ENCODE data around the gene WNT5B.
A peak's percentile ranks its signal among the peaks of the same experiment; 100 is the strongest.

The WNT5B gene

DNA sequence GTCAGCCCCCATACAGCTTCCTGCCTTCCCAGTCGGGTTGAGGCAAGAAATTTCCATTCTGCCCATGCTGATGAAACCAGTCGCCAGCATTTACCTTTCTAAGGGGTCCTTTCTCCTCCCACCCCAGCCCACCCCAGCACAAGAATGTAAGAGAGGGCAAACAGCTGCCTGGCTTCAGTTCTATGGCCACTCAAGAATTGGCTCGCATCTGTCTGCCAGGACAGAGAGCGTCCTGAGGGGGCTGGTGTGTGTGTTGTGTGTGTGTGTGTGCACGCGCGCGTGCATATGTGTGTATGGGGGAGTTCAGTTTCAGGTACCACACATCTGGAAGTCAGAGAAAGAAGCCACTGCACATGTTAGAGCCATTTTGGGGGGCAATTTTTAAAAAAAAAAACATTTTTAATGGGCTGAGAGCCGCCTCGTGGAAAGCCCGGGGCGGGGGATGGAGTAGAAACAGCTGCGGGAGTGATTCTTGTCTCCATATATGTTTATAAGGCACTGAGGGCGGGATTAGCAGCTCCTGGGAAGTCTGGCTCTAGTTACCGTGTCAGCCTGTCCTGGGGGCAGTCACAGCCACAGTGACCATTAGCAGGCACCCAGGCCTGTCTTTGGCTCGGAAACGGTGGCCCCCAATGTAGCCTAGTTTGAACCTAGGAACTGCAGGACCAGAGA lies at the start of gene WNT5B:
TSS of gene WNT5B (plus strand) at position 566 of the 672 bp plus-strand sequence. CDS start 2,124 bp downstream, outside the sequence.
- no peak for DNase-seq

DNA sequence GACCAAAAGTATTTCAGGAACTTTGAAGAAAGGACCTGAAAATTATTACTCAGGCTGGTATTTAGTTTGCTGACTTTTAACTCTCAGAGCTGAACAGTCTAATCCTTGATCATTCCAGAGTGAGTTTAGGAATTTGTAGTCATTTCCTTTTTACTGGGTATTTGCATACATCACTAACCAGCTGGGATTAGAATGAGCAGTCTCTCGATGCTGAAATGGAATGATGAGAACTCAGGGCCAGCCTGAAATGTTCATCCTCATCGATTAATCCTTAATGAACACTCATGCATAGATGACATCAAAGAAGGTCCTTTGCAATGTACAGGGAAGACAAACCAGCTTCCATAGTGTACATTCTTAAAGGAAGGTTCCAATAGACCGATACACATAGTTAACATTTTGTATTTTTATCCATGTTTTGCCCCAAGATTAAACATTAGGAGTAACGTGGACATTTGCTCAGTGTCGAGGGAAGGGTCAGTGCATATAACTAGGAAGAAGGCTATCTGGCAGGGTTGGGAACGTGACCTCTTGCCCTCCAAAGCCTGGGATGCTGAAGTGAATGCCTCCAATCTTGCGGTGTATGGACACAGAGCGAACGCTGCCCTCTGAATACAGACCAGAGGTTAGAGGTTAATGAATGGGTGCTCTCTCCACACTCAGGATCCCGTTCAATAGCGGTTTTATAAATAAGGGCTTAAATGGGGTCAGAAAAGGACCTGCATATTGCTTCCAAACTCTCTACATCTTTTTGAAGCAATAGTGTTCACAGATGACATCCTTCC lies 49.2 kb upstream of the WNT5B start:
- DNase-seq, result peak; percentile 58

DNA sequence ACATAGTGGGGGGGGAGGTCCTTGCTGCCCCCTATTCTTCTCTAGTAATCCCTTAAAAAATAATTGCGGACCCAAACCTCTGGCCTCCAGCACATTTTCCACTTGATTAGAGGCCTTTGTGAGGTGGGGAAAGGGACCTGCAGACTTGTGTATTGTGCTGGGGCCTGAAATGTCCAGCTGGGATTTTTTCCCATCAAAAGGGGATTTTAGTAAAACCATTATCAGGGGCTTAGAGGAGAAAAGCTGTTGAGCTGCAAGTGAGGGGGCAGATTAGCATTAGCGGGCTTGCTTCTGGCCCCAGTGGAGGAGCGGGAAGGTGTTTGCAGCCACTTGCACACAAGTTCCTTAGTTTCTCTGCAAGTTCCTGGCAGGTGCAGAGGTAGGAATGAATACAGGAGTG lies 48.5 kb upstream of the WNT5B start:
- peak; percentile 85 for DNase-seq

DNA sequence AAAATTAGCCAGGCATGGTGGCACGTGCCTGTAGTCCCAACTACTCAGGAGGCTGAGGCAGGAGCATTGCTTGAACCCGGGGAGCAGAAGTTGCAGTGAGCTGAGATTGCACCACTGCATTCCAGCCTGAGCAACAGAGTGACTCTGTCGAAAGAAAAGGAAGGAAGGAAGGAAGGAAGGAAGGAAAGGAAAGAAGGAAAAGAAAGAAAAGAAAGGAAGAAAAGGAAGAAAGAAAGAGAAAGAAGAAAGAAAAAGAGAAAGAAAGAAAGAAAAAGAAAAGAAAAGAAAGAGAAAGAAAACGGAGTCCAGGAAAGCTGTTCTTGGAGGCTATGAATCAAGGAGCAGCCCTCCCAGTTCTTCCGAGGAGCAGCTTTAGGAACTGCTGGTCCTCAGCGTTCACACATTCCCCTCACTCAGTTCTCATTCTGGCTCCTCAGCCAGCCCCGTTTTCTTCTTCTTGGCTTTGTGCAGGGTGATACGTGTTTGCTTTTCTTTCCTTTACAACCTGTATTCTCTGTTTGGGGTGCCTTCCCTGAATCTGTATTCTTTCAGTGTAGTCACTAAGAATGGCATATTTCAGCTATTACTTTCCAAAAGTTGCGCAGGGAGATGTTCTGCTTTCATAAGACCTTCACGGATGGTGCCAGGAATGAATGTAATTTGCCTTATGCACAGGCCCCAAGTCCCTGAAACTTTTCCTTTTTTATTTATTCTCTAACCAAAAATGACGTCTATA lies 46.9 kb upstream of the WNT5B start:
- no peak for DNase-seq

DNA sequence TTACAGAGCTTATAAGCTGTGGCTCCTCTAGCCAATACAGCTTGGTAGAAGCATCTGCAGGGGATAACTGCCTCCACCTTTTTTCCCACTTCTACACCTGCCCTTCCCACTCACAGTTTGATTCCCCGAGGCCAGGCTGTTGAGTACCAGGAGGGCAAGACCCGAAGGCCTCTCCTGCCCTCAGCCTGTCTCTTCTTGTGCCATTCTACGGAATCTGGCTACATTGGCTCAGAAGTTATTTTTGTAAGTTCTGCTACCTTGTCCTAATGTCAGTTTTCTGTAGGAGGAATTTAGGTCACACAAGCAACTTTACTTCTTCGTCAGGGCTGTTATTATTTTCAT lies 46.4 kb upstream of the WNT5B start:
- no peak for DNase-seq

DNA sequence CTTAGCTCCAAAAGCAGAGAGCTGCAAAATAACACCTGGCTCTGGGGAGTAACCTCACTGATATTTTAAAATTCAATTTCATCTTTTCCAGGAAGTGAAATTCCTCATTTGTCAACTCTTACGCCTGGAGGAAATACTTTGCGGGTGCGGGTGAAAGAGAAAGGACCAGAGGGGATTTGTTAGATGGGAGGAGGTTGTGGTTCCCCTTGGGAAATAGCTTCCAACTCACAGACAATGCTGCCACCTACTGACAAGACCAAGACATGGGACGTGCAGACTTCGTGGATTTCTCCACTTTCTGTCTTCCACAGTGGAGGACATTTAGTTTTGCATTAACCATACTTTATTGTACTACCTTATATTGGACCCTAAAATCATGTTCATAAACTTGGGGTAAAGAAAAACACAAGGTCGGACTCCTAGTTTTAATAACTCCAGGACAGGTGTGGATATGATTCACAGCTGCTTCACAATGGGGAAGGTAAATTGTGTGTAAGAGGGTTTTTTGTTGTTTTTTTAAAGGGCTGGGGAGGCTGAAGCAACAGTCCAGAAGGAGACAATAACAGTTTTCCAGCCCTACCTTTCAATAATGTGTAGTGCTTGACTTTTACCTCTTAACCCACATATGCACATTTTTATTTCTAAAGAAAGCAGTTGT lies 45.5 kb upstream of the WNT5B start:
- DNase-seq, result peak; percentile 97

DNA sequence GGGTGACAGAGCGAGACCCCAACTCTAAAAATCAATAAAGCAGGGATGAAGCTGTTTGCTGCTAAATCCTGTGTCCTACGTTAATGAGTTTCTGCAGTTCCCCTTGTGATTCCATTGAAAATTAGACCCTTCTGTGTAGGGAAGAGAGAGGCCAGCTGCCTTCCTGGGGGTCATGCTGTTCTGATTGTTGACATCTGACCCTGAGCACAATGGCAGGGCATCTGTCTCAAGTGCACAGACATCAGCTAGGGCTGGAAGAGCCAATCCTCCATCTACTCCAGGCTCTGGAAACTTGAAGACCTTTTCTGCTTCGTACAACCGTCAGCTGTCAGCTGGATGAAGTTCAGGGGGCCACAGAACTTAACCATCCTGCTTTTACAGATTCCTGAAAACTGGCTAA lies 44.7 kb upstream of the WNT5B start:
- DNase-seq, result peak; percentile 74

DNA sequence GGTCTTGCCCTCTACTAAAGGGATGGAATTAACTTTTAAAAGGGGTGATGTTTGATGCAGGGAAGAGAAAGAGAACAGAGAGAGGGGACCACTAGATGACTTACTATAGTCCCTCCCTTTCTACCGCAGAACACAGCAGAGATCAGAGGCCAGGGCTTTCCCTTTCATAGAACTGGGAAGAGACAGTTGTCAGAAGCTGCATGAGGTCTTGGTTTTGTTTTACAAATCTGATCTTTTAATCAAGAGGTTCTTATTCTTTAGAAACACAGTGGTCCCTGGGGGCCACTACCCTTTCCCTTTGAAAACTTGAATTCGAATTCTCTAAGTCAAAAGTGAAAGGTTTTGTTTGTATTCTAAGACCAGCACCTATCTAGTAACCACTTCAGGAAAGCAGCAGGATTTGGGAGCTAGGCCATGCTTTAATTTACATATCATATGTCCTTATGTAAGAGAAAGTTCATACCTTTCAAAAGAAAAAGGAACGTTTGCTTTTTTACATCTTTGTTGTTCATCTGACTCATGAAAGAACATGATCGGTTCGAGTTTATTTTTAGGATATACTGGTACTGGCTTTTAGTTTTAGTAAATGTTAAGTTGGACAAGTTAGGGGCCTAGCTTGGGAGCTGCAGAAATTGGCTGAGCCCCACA lies 41.0 kb upstream of the WNT5B start:
- peak; percentile 43 for DNase-seq

DNA sequence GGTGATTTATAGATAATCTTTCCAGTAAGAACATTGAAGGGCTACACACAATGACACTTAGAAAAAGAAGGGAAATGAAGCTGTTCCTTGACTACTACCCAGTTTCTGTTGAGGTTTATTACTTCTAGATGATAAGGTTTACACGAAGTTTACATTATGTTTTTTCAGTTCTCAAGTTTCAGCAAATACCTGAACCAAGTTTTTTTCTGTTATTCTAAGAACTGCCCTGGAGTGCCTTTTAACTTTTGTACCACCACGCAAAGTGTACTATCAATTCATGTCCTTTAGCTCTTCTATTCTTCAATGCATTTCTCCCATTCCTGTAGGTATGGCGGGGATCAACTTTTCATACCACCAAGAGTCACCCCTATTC lies 40.5 kb upstream of the WNT5B start:
- no peak for DNase-seq

DNA sequence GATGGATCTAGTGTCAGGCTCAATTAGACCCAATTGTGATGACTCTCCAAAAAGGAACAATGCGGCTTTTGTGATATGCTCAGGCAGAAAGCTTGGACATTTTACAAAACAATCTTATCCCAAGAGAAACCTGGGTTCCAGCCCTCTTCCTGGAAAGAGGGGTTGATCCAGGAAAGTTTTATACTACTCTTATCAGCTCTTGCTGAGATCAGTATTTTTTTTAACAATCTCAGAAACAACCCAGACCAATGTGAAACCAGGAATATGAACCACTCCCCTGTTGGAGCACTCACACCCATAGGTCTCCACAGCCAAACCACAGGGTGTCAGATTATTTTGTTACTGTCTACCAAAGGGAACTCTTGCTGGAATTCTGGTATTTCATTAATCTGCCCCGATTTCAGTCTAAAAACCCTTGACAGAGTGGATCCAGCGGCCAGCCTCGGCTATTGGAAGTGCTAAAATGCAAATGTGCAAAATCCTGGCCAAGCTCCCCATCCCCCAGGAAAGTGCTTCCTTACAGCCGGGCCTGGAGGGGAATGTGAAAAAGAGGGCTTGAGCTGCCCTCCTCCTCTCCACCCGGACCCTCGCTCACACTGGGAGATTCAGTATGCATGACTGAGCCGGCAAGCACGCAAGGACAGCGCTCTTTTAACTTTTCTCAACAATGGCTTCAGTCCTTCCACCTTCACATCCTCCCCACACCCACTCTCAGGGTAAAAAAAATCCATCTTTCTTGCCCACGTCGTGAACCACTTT lies 38.6 kb upstream of the WNT5B start:
- DNase-seq, result peak; percentile 87

DNA sequence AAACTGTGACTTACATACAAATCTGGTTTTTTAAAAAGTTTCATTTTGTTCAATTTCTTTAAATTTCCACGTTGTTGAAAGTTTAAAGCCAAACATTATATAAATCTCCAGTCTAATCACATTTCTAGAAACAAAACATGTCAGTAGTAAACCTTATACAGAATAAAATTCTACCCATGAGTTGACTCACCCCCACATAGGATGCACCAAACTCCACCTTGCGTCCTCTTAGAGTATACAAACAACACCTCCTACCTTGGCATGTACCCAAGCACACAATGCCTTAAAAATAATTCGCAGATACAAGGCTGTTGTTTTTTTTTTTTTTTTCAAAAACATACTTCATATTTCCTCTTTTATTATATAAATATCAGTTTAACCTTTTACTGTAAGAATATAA lies 38.0 kb upstream of the WNT5B start:
- DNase-seq, result no peak

DNA sequence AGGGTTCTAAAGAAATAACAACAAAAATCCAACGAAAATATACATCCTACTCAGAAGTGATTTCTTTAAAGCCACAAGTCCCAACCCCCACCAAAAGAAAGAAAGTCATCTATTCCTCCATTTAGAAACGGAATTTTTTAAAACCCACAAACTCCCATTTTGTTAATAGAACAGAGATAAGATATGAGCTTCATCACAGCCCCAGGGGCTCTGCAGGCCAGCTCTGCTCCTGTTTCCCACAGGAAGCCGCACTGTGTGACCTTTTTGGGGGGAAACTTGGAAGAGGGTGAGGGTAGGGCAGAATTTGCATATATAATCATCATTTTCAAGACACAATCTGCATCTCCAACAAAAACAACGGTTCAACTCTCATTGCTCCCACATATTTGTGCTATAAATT lies 37.5 kb upstream of the WNT5B start:
- DNase-seq, result no peak

DNA sequence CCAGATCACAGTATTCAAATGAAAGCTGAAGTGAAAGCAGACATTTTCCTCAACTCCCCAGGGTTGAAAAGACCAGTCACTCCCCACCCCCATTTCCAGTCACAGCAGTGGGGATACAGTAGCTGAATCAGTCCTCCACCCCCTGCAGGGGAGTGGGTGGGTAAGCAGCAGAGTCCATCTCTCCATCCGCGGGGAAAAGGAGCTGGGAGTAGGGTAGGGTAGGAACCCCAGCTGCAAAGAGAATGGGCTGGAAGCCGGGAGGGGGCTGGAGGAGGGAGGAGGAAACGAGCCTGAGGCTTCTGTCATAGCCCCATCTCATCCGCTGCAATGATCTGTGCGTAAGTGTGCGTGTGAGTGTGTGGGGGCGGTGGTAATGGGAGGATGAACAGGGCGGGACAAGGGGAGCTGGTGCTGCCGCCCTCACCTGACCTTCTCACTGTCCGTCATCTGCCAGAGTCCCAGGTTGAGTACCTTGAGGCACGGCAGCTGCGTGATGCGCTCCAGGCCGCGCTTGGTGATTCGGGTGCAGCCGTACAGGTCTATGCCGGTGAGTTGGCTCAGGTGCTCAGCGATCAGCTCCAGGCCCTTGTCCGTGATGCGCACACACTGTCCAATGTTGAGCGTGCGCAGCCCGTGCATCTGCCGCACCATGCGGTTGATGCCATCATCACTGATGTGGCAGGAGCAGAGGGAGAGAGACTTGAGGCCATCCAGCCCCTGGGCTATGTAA lies 36.4 kb upstream of the WNT5B start:
- peak; percentile 85 for DNase-seq

DNA sequence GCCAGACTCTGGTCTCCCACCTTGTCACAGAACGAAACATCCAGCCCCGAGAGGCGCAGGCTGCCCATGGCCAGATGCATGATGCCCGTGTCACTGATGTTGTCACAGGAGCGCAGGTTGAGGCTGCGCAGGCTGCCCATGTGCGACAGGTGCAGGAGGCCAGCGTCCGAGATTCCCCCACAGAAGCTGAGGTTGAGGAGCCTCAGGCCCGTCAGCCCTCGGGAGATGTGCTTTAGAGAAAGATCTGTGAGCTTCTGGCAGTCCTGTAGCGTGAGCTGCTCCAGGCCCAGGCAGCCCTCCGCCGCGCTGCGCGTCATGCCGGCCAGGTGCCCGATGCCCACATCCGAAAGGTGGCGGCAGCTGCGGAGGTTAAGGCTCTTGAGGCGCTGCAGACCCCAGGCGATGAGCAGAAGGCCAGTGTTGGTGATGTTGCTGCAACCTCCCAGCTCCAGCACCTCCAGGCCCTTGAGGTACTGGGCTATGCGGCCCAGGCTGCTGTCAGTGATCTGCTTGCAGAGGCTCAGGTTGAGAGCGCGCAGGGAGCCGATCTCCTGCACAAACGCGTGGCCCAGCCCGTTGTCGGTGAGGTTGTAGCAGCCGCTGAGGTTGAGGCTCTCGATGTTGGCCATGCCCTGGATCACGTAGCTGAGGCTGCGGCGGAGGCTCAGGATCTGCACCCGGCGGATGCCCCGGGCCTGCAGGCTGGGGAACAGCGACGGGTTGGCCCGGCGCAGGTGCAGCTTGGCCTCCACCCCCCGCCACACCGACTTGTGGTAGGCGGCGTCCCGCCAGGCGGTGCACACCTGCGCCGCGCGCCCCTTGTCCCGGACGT lies 35.6 kb upstream of the WNT5B start:
- DNase-seq, result peak; percentile 76

DNA sequence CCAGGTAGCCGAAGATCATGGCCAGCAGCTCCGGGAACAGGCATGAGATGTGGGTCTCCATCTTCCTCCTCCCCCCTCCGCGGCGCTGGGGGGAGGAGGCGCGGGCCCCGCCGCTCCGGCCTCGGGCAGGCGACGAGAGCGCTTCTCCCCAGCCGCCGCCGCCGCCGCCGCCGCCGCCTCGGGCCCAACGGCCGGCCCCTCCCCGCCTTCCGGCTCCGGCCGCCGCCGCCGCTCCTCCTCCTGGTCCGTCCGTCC lies 35.1 kb upstream of the WNT5B start:
- DNase-seq, result peak; percentile 73

DNA sequence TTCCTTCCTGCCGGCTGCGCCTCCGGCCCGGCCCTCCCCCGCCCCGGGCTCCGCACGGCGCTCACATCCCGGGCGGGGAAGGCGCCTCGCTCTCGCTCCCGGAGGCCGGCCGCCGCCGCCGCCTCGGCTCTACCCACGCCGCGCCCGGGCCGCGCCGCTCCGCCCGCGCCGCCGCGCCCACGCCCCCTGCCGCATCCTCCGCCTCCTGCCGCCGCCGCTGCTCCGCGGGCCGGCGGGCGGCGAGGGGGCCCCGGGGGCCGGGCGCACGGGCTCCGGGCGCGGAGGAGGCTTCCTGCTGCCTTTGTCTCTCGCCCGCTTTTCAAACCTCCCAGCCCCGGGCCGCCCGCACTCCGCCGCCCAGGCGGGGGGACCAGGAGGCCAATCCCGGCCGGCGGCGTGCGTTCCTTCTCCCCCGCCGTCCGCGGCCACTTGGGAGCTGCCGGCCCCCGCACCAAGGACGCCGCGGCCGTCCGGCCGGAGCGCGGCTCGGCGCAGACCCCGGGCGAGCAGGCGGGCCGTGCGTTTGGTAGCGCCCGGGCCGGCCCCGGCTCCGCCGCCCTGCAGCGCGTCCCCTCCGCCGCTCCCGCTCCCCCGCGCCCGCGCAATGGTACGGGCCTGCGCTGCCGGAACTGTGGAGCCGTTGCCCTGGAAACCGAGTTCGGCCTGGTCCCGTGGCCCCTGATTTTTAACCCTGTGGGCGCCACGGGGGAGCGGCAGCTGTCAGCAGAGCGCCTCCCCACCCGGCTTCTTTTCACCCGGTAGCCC lies 34.6 kb upstream of the WNT5B start, which contains the start of gene FBXL14:
TSS of gene FBXL14 (minus strand) at position 321 of the 765 bp plus-strand sequence. CDS start 515 bp downstream, outside the sequence.
- peak; percentile 97 for DNase-seq

DNA sequence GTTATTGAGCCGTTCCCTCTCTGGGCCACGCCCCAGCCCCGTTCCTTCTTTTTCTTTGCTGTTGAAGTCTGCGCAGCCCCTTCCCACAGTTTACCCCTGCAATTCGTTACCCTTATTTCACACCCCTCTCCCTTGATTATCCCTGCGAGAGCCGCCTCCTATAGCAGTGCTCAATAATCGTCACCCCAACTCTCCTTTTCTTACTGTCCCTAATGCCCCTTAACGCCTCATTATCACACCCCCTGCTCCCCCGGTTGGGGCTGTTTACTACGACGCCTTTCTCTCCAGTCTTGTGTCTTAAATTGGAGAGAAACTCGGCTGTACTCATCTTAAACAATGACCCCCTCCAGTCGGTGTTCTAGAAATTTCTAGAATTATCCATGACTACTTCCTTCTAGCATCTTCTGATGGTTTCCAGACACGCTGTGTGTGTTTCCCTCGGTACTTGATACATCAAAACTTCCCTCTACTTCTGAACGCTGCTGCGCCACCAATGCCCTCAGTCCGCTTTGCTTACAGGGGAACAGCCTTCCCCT lies 33.9 kb upstream of the WNT5B start:
- no peak for DNase-seq

DNA sequence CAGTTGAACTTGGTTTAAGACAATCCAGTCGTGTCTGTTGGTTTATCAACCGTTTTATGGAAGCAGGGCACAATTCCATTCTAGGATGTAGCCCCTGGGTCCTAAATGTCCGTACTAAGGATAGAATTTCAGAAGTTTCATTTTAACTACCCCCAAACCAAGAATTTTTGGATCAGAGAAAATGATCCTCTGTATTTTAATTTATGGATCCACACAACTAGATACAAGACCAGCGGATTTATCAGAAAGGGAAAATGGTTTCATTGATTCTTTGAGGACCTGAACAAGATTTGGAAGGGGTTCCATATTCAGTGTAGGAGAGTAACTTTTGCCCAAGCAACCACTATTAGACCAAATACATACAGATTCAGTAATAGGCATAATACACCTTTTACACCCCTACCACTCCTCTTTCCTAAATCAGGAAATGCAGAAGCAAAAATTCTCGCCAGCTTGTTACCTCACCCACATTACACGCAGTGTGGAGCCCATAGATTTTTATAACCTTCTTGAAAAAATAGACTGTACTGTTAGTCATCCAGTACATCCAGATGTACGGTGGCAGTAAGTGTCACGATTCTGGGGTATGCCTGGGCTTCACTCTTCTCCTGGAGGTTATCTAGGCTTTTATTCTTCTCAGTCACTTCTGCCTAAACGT lies 33.2 kb upstream of the WNT5B start:
- DNase-seq, result no peak

DNA sequence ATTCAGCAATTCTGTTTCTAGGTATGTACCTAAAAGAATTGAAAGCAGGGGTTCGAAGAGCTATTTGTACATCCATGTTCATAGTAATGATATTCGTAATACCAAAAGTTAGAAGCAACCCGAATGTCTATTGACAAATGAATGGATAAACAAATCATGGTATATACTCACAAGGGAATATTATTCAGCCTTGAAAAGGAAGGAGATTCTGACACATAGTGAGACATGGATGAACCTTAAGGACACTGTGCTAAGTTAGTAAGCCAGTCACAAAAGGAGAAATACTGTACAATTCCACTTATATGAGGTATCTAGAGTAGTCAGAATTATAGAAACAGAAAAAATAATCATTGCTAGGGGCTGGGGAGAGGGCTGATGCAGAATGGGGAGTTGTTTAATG lies 30.3 kb upstream of the WNT5B start:
- no peak for DNase-seq
